HepG2 (cell line): Measurements from ENCODE around the gene PPP1R1A.

Experiments
- HNRNPL ChIP-seq: fragments of 200-400 bp; formaldehyde crosslinking; IDR thresholded peaks from 2 replicates; pipeline ENCODE4 v1.6.1; 2017; ENCODE audit warnings: mild to moderate bottlenecking, low read depth, low read length
- NCOA1 ChIP-seq: sonication (generic); formaldehyde crosslinking; IDR thresholded peaks from 2 replicates; pipeline ENCODE4 v1.9.0; 2021; ENCODE audit warnings: missing genetic modification reagents
- NR3C1 ChIP-seq: sonication (generic); formaldehyde crosslinking; IDR thresholded peaks from 2 replicates; pipeline ENCODE4 v1.4.0; 2020; ENCODE audit warnings: missing genetic modification reagents
- ZMYM4 ChIP-seq: sonication (generic); formaldehyde crosslinking; IDR thresholded peaks from 2 replicates; pipeline ENCODE4 v1.8.1; 2023; ENCODE audit warnings: mild to moderate bottlenecking, missing genetic modification reagents
- ZNF354B ChIP-seq: sonication (generic); formaldehyde crosslinking; IDR thresholded peaks from 2 replicates; pipeline ENCODE4 v1.8.0; 2022; ENCODE audit warnings: mild to moderate bottlenecking, missing genetic modification reagents
- TF ChIP-seq, protein P1 (sequence below): sonication (generic); formaldehyde crosslinking; IDR thresholded peaks from 2 replicates; pipeline ENCODE4 v1.4.0; 2020; ENCODE audit warnings: missing genetic modification reagents, borderline replicate concordance
- TF ChIP-seq, protein P2 (sequence below), 2 experiments: IDR thresholded peaks; 2 replicates each; pipeline ENCODE4 v1.6.1; 2011 to 2012; ENCODE audit warnings: low read length in 2 of 2, borderline replicate concordance in 1 of 2, low read depth in 1 of 2, mild to moderate bottlenecking in 1 of 2, moderate library complexity in 1 of 2
- TF ChIP-seq, protein P3 (sequence below): sonication (generic); formaldehyde crosslinking; IDR thresholded peaks from 2 replicates; pipeline ENCODE4 v1.5.0; 2020; ENCODE audit warnings: mild to moderate bottlenecking, missing genetic modification reagents

DNA sequence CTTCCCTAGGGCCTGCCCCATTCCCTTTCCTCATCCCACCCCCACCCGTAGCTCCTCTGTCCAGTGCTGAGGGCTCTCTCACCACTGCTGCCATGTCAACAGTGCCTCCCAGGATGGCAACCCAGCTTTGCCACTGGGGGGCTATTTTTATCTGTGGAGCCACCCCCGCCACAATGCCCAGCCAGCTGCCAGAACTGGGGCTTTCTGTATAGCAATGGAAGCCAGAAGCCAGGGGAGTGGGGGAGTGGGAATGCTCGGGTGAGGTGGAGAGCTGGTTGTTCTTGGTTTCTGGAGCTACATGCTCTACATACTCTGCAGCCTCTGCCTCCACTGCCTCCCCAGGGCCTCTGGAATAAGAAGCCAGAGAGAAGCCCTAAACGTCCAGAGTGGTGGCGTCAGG lies 30.1 kb downstream of the PPP1R1A start:
- TF ChIP-seq ZMYM4, result no peak
- TF ChIP-seq, protein P1, sequence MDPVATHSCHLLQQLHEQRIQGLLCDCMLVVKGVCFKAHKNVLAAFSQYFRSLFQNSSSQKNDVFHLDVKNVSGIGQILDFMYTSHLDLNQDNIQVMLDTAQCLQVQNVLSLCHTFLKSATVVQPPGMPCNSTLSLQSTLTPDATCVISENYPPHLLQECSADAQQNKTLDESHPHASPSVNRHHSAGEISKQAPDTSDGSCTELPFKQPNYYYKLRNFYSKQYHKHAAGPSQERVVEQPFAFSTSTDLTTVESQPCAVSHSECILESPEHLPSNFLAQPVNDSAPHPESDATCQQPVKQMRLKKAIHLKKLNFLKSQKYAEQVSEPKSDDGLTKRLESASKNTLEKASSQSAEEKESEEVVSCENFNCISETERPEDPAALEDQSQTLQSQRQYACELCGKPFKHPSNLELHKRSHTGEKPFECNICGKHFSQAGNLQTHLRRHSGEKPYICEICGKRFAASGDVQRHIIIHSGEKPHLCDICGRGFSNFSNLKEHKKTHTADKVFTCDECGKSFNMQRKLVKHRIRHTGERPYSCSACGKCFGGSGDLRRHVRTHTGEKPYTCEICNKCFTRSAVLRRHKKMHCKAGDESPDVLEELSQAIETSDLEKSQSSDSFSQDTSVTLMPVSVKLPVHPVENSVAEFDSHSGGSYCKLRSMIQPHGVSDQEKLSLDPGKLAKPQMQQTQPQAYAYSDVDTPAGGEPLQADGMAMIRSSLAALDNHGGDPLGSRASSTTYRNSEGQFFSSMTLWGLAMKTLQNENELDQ (CRISPR knock-in tag), result no peak
- TF ChIP-seq NCOA1 (CRISPR knock-in tag), result no peak
- TF ChIP-seq NR3C1 (CRISPR knock-in tag), result no peak
- TF ChIP-seq ZNF354B (CRISPR knock-in tag), result no peak
- TF ChIP-seq, protein P2, sequence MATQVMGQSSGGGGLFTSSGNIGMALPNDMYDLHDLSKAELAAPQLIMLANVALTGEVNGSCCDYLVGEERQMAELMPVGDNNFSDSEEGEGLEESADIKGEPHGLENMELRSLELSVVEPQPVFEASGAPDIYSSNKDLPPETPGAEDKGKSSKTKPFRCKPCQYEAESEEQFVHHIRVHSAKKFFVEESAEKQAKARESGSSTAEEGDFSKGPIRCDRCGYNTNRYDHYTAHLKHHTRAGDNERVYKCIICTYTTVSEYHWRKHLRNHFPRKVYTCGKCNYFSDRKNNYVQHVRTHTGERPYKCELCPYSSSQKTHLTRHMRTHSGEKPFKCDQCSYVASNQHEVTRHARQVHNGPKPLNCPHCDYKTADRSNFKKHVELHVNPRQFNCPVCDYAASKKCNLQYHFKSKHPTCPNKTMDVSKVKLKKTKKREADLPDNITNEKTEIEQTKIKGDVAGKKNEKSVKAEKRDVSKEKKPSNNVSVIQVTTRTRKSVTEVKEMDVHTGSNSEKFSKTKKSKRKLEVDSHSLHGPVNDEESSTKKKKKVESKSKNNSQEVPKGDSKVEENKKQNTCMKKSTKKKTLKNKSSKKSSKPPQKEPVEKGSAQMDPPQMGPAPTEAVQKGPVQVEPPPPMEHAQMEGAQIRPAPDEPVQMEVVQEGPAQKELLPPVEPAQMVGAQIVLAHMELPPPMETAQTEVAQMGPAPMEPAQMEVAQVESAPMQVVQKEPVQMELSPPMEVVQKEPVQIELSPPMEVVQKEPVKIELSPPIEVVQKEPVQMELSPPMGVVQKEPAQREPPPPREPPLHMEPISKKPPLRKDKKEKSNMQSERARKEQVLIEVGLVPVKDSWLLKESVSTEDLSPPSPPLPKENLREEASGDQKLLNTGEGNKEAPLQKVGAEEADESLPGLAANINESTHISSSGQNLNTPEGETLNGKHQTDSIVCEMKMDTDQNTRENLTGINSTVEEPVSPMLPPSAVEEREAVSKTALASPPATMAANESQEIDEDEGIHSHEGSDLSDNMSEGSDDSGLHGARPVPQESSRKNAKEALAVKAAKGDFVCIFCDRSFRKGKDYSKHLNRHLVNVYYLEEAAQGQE (IDR thresholded peaks at IDR 0.05; ENCODE audit: borderline replicate concordance in 1 of 2, low read depth in 1 of 2, low read length in 2 of 2), result no peak
- TF ChIP-seq, protein P3, sequence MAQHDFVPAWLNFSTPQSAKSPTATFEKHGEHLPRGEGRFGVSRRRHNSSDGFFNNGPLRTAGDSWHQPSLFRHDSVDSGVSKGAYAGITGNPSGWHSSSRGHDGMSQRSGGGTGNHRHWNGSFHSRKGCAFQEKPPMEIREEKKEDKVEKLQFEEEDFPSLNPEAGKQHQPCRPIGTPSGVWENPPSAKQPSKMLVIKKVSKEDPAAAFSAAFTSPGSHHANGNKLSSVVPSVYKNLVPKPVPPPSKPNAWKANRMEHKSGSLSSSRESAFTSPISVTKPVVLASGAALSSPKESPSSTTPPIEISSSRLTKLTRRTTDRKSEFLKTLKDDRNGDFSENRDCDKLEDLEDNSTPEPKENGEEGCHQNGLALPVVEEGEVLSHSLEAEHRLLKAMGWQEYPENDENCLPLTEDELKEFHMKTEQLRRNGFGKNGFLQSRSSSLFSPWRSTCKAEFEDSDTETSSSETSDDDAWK, result no peak
- no peak for TF ChIP-seq HNRNPL
